Activated CD8-positive, alpha-beta T cell treated with anti-CD3 and anti-CD28 coated beads for 36 hours (primary cell): ENCODE results near the gene TROAP. TPM values are rescaled to one million over a fixed set of nuclear protein-coding genes. Genes with fewer than 3 reads are reported as not detected.

Source experiments
- ATAC-seq: fragments of 200-7000 bp; cut with Tn5 transposase; one replicate; pipeline ENCODE4 v1.10.0; 2021; ENCODE audit warnings: mild to moderate bottlenecking, moderate library complexity
- CTCF ChIA-PET: fragments of 350-600 bp; sonication (Branson Sonifier 250); formaldehyde crosslinking; loops from one replicate; lab custom pipeline; 2021; ENCODE audit warnings: antibody characterized with exemption; lab: Charles Lee
- POLR2A ChIA-PET: fragments of 350-600 bp; sonication (Branson Sonifier 250); formaldehyde crosslinking; loops from one replicate; lab custom pipeline; 2021; ENCODE audit warnings: antibody characterized with exemption; lab: Charles Lee
- DNase-seq: peaks from one replicate; pipeline ENCODE4 v3.0.0-alpha.2; 2020
- H3K27ac Mint-ChIP-seq: one replicate; pipeline ENCODE4 v1.8.0; 2021; ENCODE audit warnings: mild to moderate bottlenecking, mixed read lengths
- H3K27me3 Mint-ChIP-seq: one replicate; pipeline ENCODE4 v1.8.0; 2021; ENCODE audit warnings: mixed read lengths
- H3K36me3 Mint-ChIP-seq: one replicate; pipeline ENCODE4 v1.8.0; 2021; ENCODE audit warnings: low read depth, mixed read lengths
- H3K4me1 Mint-ChIP-seq: one replicate; pipeline ENCODE4 v1.8.0; 2021; ENCODE audit warnings: low read depth, mixed read lengths
- H3K4me3 Mint-ChIP-seq: one replicate; pipeline ENCODE4 v1.8.0; 2021; ENCODE audit warnings: mild to moderate bottlenecking, moderate library complexity, mixed read lengths
- H3K9me3 Mint-ChIP-seq: one replicate; pipeline ENCODE4 v1.8.0; 2021; ENCODE audit warnings: mixed read lengths
- CTCF ChIP-seq: fragments of 200-600 bp; IDR thresholded peaks from one replicate; pipeline ENCODE4 v1.8.0; 2022; ENCODE audit warnings: antibody characterized with exemption, mild to moderate bottlenecking
- intact Hi-C: fragments of 100-400 bp; cut with micrococcal nuclease; formaldehyde crosslinking; loops from one replicate; pipeline ENCODE4 v1.10.0; 2022
- total RNA-seq, 2 experiments: library from RNA; stranded (reverse); gene quantifications; one replicate each; pipeline ENCODE4 v1.2.3, GENCODE V29; 2021

The TROAP gene
- total RNA-seq: 10 to 100 TPM; 46.6 to 52.6 TPM

GRCh38 chr12:49322708-49323523 lies at the start of gene TROAP:
Gene TROAP, plus strand, starts transcription at chr12:49323255. Its CDS starts 354 bp downstream, at chr12:49323609.
- TF ChIP-seq CTCF: no peak
- ATAC-seq (peak; percentile 96), DNase-seq (peak; percentile 98)
- ChIA-PET CTCF (interaction anchor here (0.8 to 4.7 kb wide), 16 partner anchors 9 to 419 kb away, joined by 3 to 42 read pairs (median 4); partner anchors contain the start of genes C1QL4, DNAJC22, PRPH and TMBIM6), POLR2A (interaction anchor here (0.7 to 2.7 kb wide), 10 partner anchors 9 to 58 kb away, joined by 3 to 17 read pairs (median 4); partner anchors contain the start of genes PRPH and TUBA1C)
- Mint-ChIP-seq H3K36me3 (peaks cover 23% of the 10 kb centered on the region), H3K27ac (peak within 1 kb of the TSS; percentile 92), H3K4me1 (peaks cover 10% of the 10 kb centered on the region), H3K9me3 (no peaks in the 10 kb centered on the region), H3K4me3 (peak within 1 kb of the TSS; percentile 100), H3K27me3 (no peaks in the 10 kb centered on the region)
- intact Hi-C loops: no loop called here

- no peak for DNase-seq
- H3K4me3 Mint-ChIP-seq: no peak overlapping the region
- H3K36me3 Mint-ChIP-seq: peaks cover 32% of the 10 kb centered on the region
- ATAC-seq: peak; percentile 15
- no peak for TF ChIP-seq CTCF
- peaks cover 5% of the 10 kb centered on the region for H3K4me1 Mint-ChIP-seq
- no peak overlapping the region for H3K27ac Mint-ChIP-seq
- ChIA-PET CTCF (interaction anchor here (0.8 kb wide), 3 partner anchors 15 to 74 kb away, joined by 4 to 5 read pairs (median 4); no protein-coding TSS in a partner anchor), POLR2A (interaction anchor here (0.6 to 4.4 kb wide), 7 partner anchors 9 to 143 kb away, joined by 3 to 30 read pairs (median 3); partner anchors contain the start of genes TUBA1B and TUBA1C)
- H3K9me3 Mint-ChIP-seq: no peaks in the 10 kb centered on the region
- intact Hi-C loops: no loop called here
- H3K27me3 Mint-ChIP-seq: no peaks in the 10 kb centered on the region
Observed at GRCh38 chr12:49273726-49274395, 49.2 kb upstream of the TROAP start.

DNA sequence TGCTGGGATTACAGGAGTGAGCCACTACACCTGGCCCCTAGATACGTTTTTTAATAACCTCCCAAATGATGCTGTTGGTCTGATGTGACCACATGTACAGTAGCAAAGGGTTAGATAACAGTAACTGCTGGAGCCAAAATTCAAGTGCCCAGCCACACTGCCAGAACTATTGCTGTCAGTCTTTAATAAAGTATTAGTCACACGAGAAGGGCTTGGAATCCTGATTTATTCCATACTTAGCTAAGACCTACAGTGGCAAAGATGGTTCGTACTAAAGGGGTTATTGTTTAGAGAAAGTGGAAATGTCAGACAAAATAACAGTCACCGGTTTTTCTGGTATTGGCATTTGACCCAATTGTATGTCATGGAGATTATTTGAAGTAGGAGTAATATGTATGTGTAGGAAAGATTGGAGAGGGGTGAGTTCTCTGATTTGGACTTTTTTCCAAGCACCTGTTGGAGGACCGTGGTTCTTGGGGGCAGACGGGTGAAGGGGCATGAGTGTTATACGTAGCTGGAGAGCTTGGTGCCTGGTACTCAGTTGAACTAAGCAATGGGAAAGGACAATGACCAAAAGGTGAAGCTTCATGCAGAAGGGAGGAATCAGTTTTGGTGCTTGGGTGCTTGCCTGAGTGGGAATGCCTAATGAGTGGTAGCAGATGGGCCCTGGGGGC lies 48.5 kb upstream of the TROAP start:
- DNase-seq (no peak), ATAC-seq (no peak)
- intact Hi-C loops: no loop called here
- ChIA-PET CTCF (interaction anchor here (0.8 to 0.9 kb wide), 3 partner anchors 14 to 68 kb away, joined by 3 to 5 read pairs (median 3); no protein-coding TSS in a partner anchor), POLR2A (interaction anchor here (0.6 to 4.4 kb wide), 5 partner anchors 9 to 72 kb away, joined by 3 to 30 read pairs (median 4); partner anchors contain the start of genes DNAJC22 and TUBA1C)
- Mint-ChIP-seq H3K27ac (no peak overlapping the region), H3K36me3 (peaks cover 27% of the 10 kb centered on the region), H3K9me3 (no peaks in the 10 kb centered on the region), H3K4me1 (peaks cover 2% of the 10 kb centered on the region), H3K27me3 (no peaks in the 10 kb centered on the region), H3K4me3 (no peak overlapping the region)
- no peak for TF ChIP-seq CTCF

DNA sequence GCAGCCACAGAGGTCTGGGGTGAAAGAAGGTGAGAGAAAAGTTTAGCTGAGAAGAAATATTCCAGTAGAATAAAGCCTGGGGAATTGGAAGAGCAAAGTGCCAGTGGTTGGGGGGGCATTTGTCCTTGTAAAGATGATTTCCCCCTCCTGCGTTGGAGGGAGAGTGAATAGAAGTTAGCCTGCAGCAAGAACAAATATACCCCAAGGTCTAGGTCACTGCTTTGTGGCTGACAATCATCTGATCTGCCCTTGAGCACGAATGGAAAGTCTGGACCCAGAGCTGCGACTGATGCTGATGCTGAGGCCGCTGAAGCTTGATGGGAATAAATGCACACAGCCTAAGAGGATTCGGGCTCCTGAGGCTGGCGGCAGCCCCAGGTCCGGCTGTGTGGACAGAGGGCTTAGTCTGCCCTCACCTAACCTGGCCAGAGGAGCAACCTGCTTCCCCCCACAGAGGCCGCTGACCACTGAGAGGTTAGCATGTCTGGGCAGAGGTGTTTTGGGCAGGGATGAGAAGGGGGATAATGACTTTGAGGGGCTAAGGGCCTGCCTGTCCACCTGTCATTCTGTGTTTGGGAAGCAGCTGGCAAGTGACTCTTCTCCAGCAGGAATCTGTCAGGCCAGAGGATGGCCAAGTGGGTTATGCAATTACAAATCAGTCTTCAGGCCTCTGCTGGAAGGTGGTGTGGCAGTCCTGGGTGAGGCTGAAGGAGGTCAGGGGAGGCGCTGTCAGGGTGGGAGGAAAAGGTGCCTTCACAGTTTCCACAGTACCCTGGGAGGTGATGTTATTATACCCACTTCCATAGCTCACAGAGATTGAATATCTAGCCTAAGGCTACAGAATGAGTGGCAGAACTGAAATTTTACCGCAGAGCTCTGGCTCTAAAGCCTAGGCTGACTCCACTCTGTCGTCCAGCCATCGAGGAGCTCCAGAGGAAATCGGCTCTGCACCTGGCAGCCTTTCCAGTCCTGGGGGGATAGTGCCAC lies 46.5 kb upstream of the TROAP start:
- Mint-ChIP-seq H3K9me3 (no peaks in the 10 kb centered on the region), H3K36me3 (peaks cover 11% of the 10 kb centered on the region), H3K27me3 (peaks cover 3% of the 10 kb centered on the region), H3K4me3 (no peak overlapping the region), H3K27ac (no peak overlapping the region), H3K4me1 (no peaks in the 10 kb centered on the region)
- ChIA-PET CTCF (interaction anchor here (0.9 to 2.3 kb wide), 6 partner anchors 12 to 71 kb away, joined by 3 to 9 read pairs (median 6); partner anchors contain the start of gene C1QL4), POLR2A (interaction anchor here (0.6 to 4.4 kb wide), 4 partner anchors 10 to 31 kb away, joined by 3 to 30 read pairs (median 6); partner anchors contain the start of gene TUBA1C)
- intact Hi-C loops: no loop called here
- ATAC-seq (no peak), DNase-seq (no peak)
- TF ChIP-seq CTCF: no peak
